ENCODE results near the gene ALX4.

ALX4 gene

GRCh38 chr11:44246726-44247125 lies 63.2 kb downstream of the ALX4 start:
- no peak for DNase-seq (ENCODE audit: low read depth in 2 of 3, low spot score in 1 of 3)

- no peak for DNase-seq (ENCODE audit: low read depth in 2 of 3, low spot score in 1 of 3)
Observed at GRCh38 chr11:44244639-44245310, 65.2 kb downstream of the ALX4 start.

GRCh38 chr11:44243595-44244343 lies 66.2 kb downstream of the ALX4 start:
- no peak for DNase-seq (ENCODE audit: low read depth in 2 of 3, low spot score in 1 of 3)

- no peak for DNase-seq (ENCODE audit: low read depth in 2 of 3, low spot score in 1 of 3)
Observed at GRCh38 chr11:44243086-44243485, 66.9 kb downstream of the ALX4 start.

GRCh38 chr11:44241851-44242250 lies 68.1 kb downstream of the ALX4 start:
- DNase-seq (ENCODE audit: low read depth in 2 of 3, low spot score in 1 of 3), result no peak

- no peak for DNase-seq (ENCODE audit: low read depth in 2 of 3, low spot score in 1 of 3)
Observed at GRCh38 chr11:44237156-44237555, 72.8 kb downstream of the ALX4 start.

- DNase-seq (ENCODE audit: low read depth in 2 of 3, low spot score in 1 of 3), result no peak
Observed at GRCh38 chr11:44236296-44236695, 73.6 kb downstream of the ALX4 start.

- no peak for DNase-seq (ENCODE audit: low read depth in 2 of 3, low spot score in 1 of 3)
Observed at GRCh38 chr11:44235765-44236201, 74.2 kb downstream of the ALX4 start.

GRCh38 chr11:44229624-44230023 lies 80.3 kb downstream of the ALX4 start:
- no peak for DNase-seq (ENCODE audit: low read depth in 2 of 3, low spot score in 1 of 3)

GRCh38 chr11:44229098-44229497 lies 80.8 kb downstream of the ALX4 start:
- no peak for DNase-seq (ENCODE audit: low read depth in 2 of 3, low spot score in 1 of 3)

GRCh38 chr11:44228379-44228778 lies 81.6 kb downstream of the ALX4 start:
- DNase-seq (ENCODE audit: low read depth in 2 of 3, low spot score in 1 of 3), result no peak

- DNase-seq (ENCODE audit: low read depth in 2 of 3, low spot score in 1 of 3), result no peak
Observed at GRCh38 chr11:44226945-44227344, 83.0 kb downstream of the ALX4 start.

- no peak for DNase-seq (ENCODE audit: low read depth in 2 of 3, low spot score in 1 of 3)
Observed at GRCh38 chr11:44226490-44226889, 83.4 kb downstream of the ALX4 start.

- no peak for DNase-seq (ENCODE audit: low read depth in 2 of 3, low spot score in 1 of 3)
Observed at GRCh38 chr11:44224867-44225501, 85.0 kb downstream of the ALX4 start.

GRCh38 chr11:44223238-44223637 lies 86.7 kb downstream of the ALX4 start:
- DNase-seq (ENCODE audit: low read depth in 2 of 3, low spot score in 1 of 3), result no peak

- DNase-seq (ENCODE audit: low read depth in 2 of 3, low spot score in 1 of 3), result no peak
Observed at GRCh38 chr11:44221992-44222391, 87.9 kb downstream of the ALX4 start.

- no peak for DNase-seq (ENCODE audit: low read depth in 2 of 3, low spot score in 1 of 3)
Observed at GRCh38 chr11:44221456-44221855, 88.5 kb downstream of the ALX4 start.

- DNase-seq (ENCODE audit: low read depth in 2 of 3, low spot score in 1 of 3), result no peak
Observed at GRCh38 chr11:44219830-44220796, 89.8 kb downstream of the ALX4 start.

GRCh38 chr11:44217432-44217831 lies 92.5 kb downstream of the ALX4 start:
- no peak for DNase-seq (ENCODE audit: low read depth in 2 of 3, low spot score in 1 of 3)

GRCh38 chr11:44213148-44213547 lies 96.8 kb downstream of the ALX4 start:
- no peak for DNase-seq (ENCODE audit: low read depth in 2 of 3, low spot score in 1 of 3)

- DNase-seq (ENCODE audit: low read depth in 2 of 3, low spot score in 1 of 3), result no peak
Observed at GRCh38 chr11:44212128-44212527, 97.8 kb downstream of the ALX4 start.

Data from stimulated activated CD4-positive, alpha-beta T cell treated with anti-CD3 and anti-CD28 coated beads, Interleukin-12 subunit alpha, Interleukin-12 subunit beta, amount 100 ng/mL, for 48 hours (primary cell).